Calu3 (cell line): Measurements from ENCODE around the gene ERMAP. TPM values are rescaled to one million over a fixed set of nuclear protein-coding genes. Genes with fewer than 3 reads are reported as not detected.
"Not testable (repeated sequence)": the region's sequence is repeated elsewhere in the genome, so short reads cannot be mapped to it uniquely, and the experiment has no call there.

ENCODE experiments used
- BruUV-seq: library from RNA; stranded (reverse); fragments of 400-500 nt; replicated peaks from 2 replicates; lab custom pipeline; 2021; lab: Mats Ljungman, UMichigan
- CTCF ChIA-PET: fragments of 300-600 bp; sonication (Branson Sonifier 250); formaldehyde crosslinking; loops from one replicate; lab custom pipeline; 2022; ENCODE audit warnings: antibody characterized with exemption; lab: Charles Lee
- DNase-seq: peaks from one replicate; pipeline ENCODE4 v3.0.0; 2022
- H3K27ac Mint-ChIP-seq: one replicate; pipeline ENCODE4 v1.8.0; 2022; ENCODE audit warnings: mixed read lengths; ENCODE audit not compliant: unreplicated experiment
- H3K27me3 Mint-ChIP-seq: one replicate; pipeline ENCODE4 v1.8.0; 2022; ENCODE audit warnings: mixed read lengths; ENCODE audit not compliant: unreplicated experiment
- H3K36me3 Mint-ChIP-seq: one replicate; pipeline ENCODE4 v1.8.0; 2022; ENCODE audit warnings: mild to moderate bottlenecking, moderate library complexity, mixed read lengths; ENCODE audit not compliant: insufficient read depth, unreplicated experiment
- H3K4me1 Mint-ChIP-seq: one replicate; pipeline ENCODE4 v1.8.0; 2022; ENCODE audit warnings: mild to moderate bottlenecking, low read depth, mixed read lengths; ENCODE audit not compliant: unreplicated experiment
- H3K4me3 Mint-ChIP-seq: one replicate; pipeline ENCODE4 v1.8.0; 2022; ENCODE audit warnings: mild to moderate bottlenecking, low read depth, moderate library complexity, mixed read lengths; ENCODE audit not compliant: unreplicated experiment
- H3K9me3 Mint-ChIP-seq: one replicate; pipeline ENCODE4 v1.8.0; 2022; ENCODE audit warnings: low read depth, mixed read lengths; ENCODE audit not compliant: unreplicated experiment
- intact Hi-C: fragments of 100-400 bp; cut with micrococcal nuclease; formaldehyde crosslinking; loops from one replicate; pipeline ENCODE4 v1.10.0; 2022; ENCODE audit not compliant: unreplicated experiment
- total RNA-seq: library from RNA; stranded (reverse); gene quantifications from 2 replicates; pipeline ENCODE4 v1.2.3, GENCODE V29; 2022
- TF ChIP-seq, protein P1 (sequence below): fragments of 200-600 bp; IDR thresholded peaks from one replicate; pipeline ENCODE4 v1.8.0; 2022; ENCODE audit warnings: antibody characterized with exemption; ENCODE audit not compliant: unreplicated experiment

The ERMAP gene
- total RNA-seq, 1 experiment from 2014 or later, result 9.3 TPM

- TF ChIP-seq, protein P1, sequence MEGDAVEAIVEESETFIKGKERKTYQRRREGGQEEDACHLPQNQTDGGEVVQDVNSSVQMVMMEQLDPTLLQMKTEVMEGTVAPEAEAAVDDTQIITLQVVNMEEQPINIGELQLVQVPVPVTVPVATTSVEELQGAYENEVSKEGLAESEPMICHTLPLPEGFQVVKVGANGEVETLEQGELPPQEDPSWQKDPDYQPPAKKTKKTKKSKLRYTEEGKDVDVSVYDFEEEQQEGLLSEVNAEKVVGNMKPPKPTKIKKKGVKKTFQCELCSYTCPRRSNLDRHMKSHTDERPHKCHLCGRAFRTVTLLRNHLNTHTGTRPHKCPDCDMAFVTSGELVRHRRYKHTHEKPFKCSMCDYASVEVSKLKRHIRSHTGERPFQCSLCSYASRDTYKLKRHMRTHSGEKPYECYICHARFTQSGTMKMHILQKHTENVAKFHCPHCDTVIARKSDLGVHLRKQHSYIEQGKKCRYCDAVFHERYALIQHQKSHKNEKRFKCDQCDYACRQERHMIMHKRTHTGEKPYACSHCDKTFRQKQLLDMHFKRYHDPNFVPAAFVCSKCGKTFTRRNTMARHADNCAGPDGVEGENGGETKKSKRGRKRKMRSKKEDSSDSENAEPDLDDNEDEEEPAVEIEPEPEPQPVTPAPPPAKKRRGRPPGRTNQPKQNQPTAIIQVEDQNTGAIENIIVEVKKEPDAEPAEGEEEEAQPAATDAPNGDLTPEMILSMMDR, result no peak
- intact Hi-C loops, result no loop called here
- peaks cover 4% of the 10 kb centered on the region for H3K9me3 Mint-ChIP-seq
- CTCF ChIA-PET, result no interaction called here
- no peaks in the 10 kb centered on the region for H3K27me3 Mint-ChIP-seq
- H3K4me1 Mint-ChIP-seq, result peaks cover 25% of the 10 kb centered on the region
- no peak overlapping the region for H3K27ac Mint-ChIP-seq
- peaks cover 22% of the 10 kb centered on the region for H3K36me3 Mint-ChIP-seq
- BruUV-seq, result no TSS peak
- no peak overlapping the region for H3K4me3 Mint-ChIP-seq
- no peak for DNase-seq
Measured at GRCh38 chr1:42851420-42851819, 34.5 kb downstream of the ERMAP start.

- Mint-ChIP-seq H3K27me3 (no peaks in the 10 kb centered on the region), H3K9me3 (peaks cover 4% of the 10 kb centered on the region), H3K4me1 (peaks cover 20% of the 10 kb centered on the region), H3K4me3 (no peak overlapping the region), H3K36me3 (peaks cover 15% of the 10 kb centered on the region), H3K27ac (no peak overlapping the region)
- TF ChIP-seq, protein P1, result no peak
- intact Hi-C loops, result no loop called here
- no TSS peak for BruUV-seq
- DNase-seq, result no peak
- CTCF ChIA-PET, result no interaction called here
Measured at GRCh38 chr1:42851960-42852607, 35.2 kb downstream of the ERMAP start.

- no peak overlapping the region for H3K27ac Mint-ChIP-seq
Measured at GRCh38 chr1:42852608-42852980, 35.7 kb downstream of the ERMAP start.

DNA sequence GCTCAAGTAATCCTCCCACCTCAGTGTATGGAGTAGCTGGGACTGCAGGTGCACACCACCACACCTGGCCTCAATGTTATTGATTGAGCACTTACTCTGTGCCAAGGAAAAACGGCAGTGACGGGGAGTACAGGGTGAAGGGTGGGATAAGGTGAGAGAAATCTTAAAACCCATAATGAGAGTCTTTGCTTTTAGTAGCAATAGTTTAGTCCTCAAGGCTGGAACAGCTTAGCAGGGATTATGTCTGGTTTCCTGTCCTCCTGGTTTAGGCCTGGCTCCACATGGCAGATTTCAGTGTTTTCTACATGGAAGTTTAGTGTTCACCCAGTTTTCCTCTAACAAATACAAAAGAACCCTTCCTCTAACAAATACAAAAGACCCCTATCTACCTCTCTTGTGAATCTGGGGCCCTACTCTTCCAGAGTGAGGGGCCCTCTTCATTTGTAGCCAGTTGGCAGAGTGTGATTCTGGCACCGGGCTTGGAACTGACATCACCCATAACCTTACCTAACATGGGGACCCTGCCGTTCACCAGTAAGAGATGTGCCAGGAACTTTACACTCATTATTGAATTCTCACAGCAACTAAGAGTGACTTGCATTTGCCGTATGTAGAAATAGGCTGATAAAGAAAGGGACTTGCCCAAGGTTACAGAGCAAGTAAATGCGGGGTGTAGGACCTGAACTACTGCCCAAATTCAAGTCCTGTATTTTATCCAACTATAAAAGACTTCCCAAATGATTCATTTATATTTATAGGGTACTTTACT is 36.4 kb downstream of the ERMAP start:
- DNase-seq, result no peak
- intact Hi-C loops, result no loop called here
- Mint-ChIP-seq H3K9me3 (peaks cover 13% of the 10 kb centered on the region), H3K27ac (no peak overlapping the region), H3K27me3 (peaks cover 8% of the 10 kb centered on the region), H3K36me3 (peaks cover 10% of the 10 kb centered on the region), H3K4me1 (peaks cover 8% of the 10 kb centered on the region), H3K4me3 (no peak overlapping the region)
- CTCF ChIA-PET, result no interaction called here
- BruUV-seq, result no TSS peak
- TF ChIP-seq, protein P1, result no peak

More at GRCh38 chr1:42852608-42852980, 35.7 kb downstream of the ERMAP start:
- BruUV-seq, result no TSS peak
- intact Hi-C loops, result no loop called here
- H3K27me3 Mint-ChIP-seq, result peaks cover under 1% of the 10 kb centered on the region
- peaks cover 15% of the 10 kb centered on the region for H3K4me1 Mint-ChIP-seq
- H3K9me3 Mint-ChIP-seq, result peaks cover 6% of the 10 kb centered on the region
- no peak for DNase-seq
- no peak overlapping the region for H3K4me3 Mint-ChIP-seq
- TF ChIP-seq, protein P1, result no peak
- CTCF ChIA-PET, result no interaction called here
- peaks cover 10% of the 10 kb centered on the region for H3K36me3 Mint-ChIP-seq

DNA sequence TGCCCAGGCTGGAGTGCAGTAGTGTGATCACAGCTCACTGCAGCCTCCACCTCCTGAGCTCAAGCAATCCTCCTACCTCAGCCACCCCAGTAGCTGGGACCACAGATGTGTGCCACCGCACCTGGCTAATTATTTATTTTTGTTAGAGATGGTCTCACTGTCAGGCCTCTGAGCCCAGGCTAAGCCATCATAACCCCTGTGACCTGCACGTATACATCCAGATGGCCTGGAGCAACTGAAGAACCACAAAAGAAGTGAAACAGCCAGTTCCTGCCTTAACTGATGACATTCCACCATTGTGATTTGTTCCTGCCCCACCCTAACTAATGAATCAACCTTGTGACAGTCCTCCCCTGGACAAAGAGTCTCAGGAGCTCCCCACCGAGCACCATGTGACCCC is 39.6 kb downstream of the ERMAP start:
- Mint-ChIP-seq H3K27me3 (peaks cover 28% of the 10 kb centered on the region), H3K9me3 (peaks cover 17% of the 10 kb centered on the region)
- H3K4me1 Mint-ChIP-seq, H3K4me3 Mint-ChIP-seq, H3K27ac Mint-ChIP-seq, intact Hi-C loops, BruUV-seq, H3K36me3 Mint-ChIP-seq, DNase-seq, CTCF ChIA-PET: not testable (repeated sequence)

GRCh38 chr1:42859366-42859765 is 42.4 kb downstream of the ERMAP start:
- intact Hi-C loops, CTCF ChIA-PET, H3K36me3 Mint-ChIP-seq, H3K27ac Mint-ChIP-seq, DNase-seq, H3K4me3 Mint-ChIP-seq, BruUV-seq, H3K4me1 Mint-ChIP-seq: not testable (repeated sequence)
- Mint-ChIP-seq H3K27me3 (peaks cover 55% of the 10 kb centered on the region), H3K9me3 (peaks cover 17% of the 10 kb centered on the region)
